Hepatocyte (in vitro differentiated cells): Measurements from ENCODE around the gene LDB2. TPM values are rescaled to one million over a fixed set of nuclear protein-coding genes. Genes with fewer than 3 reads are reported as not detected.

Source experiments
- DNase-seq: peaks from one replicate; pipeline ENCODE4 v3.0.0-alpha.2; 2016; ENCODE audit warnings: low spot score
- H2AFZ ChIP-seq: fragments of 200-600 bp; sonication (generic); 2 replicates; pipeline ENCODE4 v1.6.0; 2016; ENCODE audit warnings: antibody characterized with exemption, mild to moderate bottlenecking
- H3K27ac ChIP-seq: fragments of 200-600 bp; sonication (generic); 2 replicates; pipeline ENCODE4 v1.5.1; 2016; ENCODE audit warnings: mild to moderate bottlenecking
- H3K27me3 ChIP-seq: fragments of 200-600 bp; sonication (generic); 2 replicates; pipeline ENCODE4 v1.6.1; 2016
- H3K36me3 ChIP-seq: fragments of 200-600 bp; sonication (generic); replicated peaks from 2 replicates; pipeline ENCODE4 v1.5.1; 2016; ENCODE audit warnings: low read depth; ENCODE audit not compliant: insufficient read depth
- H3K4me1 ChIP-seq: fragments of 200-600 bp; sonication (generic); 2 replicates; pipeline ENCODE4 v1.5.1; 2016; ENCODE audit warnings: mild to moderate bottlenecking, moderate library complexity; ENCODE audit not compliant: insufficient read depth
- H3K4me2 ChIP-seq: fragments of 200-600 bp; sonication (generic); 2 replicates; pipeline ENCODE4 v1.6.0; 2016
- H3K4me3 ChIP-seq: fragments of 200-600 bp; sonication (generic); 2 replicates; pipeline ENCODE4 v1.5.1; 2016; ENCODE audit warnings: mild to moderate bottlenecking
- H3K79me2 ChIP-seq: fragments of 200-600 bp; sonication (generic); 2 replicates; pipeline ENCODE4 v1.6.0; 2017; ENCODE audit warnings: mild to moderate bottlenecking
- H3K9me2 ChIP-seq: fragments of 200-600 bp; sonication (generic); replicated peaks from 2 replicates; pipeline ENCODE4 v1.6.0; 2017; ENCODE audit warnings: mild to moderate bottlenecking; ENCODE audit not compliant: insufficient read depth
- H3K9me3 ChIP-seq: fragments of 200-600 bp; sonication (generic); 2 replicates; pipeline ENCODE4 v1.5.1; 2016; ENCODE audit warnings: low read depth, mild to moderate bottlenecking
- H4K20me1 ChIP-seq: fragments of 200-600 bp; sonication (generic); 2 replicates; pipeline ENCODE4 v1.6.0; 2016; ENCODE audit warnings: mild to moderate bottlenecking; ENCODE audit not compliant: insufficient read depth, poor library complexity, severe bottlenecking
- CTCF ChIP-seq: fragments of 200-600 bp; sonication (generic); IDR thresholded peaks from 2 replicates; pipeline ENCODE4 v1.5.1; 2016; ENCODE audit warnings: antibody characterized with exemption, mild to moderate bottlenecking; ENCODE audit not compliant: poor library complexity
- EZH2 ChIP-seq: fragments of 200-600 bp; sonication (generic); IDR thresholded peaks from 2 replicates; pipeline ENCODE4 v1.6.1; 2016; ENCODE audit warnings: antibody characterized with exemption, mild to moderate bottlenecking, borderline replicate concordance
- EZH2phosphoT487 ChIP-seq: fragments of 200-600 bp; sonication (generic); IDR thresholded peaks from one replicate; pipeline ENCODE4 v1.6.1; 2018; ENCODE audit warnings: antibody characterized with exemption, mild to moderate bottlenecking, low read depth, moderate library complexity; ENCODE audit not compliant: unreplicated experiment, severe bottlenecking
- WGBS: methylation state at CpG from one replicate; pipeline ENCODE4 v1.1.6; 2016; ENCODE audit warnings: low lambda C conversion rate; ENCODE audit errors: missing lambda C conversion rate; 5-methylcytosine and 5-hydroxymethylcytosine counted together
- polyA plus RNA-seq: library from polyadenylated mRNA; unstranded; fragments of >200 nt; fragmentation: Nextera tagmentation; extraction: Ambion mirVana; gene quantifications from 2 replicates; pipeline ENCODE4 v1.2.1, GENCODE V29; 2016
- total RNA-seq: library from RNA; depleted of rRNA; stranded (reverse); fragments of >200 nt; gene quantifications from 2 replicates; pipeline ENCODE4 v1.2.3, GENCODE V29; 2014

LDB2 gene
- total and polyA plus RNA-seq, 2 experiments from 2014 or later = 8.7 to 20.3 TPM

GRCh38 chr4:16483540-16483939 is 414.9 kb downstream of the LDB2 start:
- 90% methylated on average over 5 of the region's 5 CpGs for WGBS
- no peaks in the 10 kb centered on the region for H3K4me1 ChIP-seq
- no peak for DNase-seq
- H3K4me2 ChIP-seq = no peak overlapping the region
- no peak overlapping the region for H2AFZ ChIP-seq
- no peaks in the 10 kb centered on the region for H3K79me2 ChIP-seq
- no peaks in the 10 kb centered on the region for H3K9me2 ChIP-seq
- H3K4me3 ChIP-seq = no peak overlapping the region
- no peaks in the 10 kb centered on the region for H3K9me3 ChIP-seq
- no peaks in the 10 kb centered on the region for H4K20me1 ChIP-seq
- no peak overlapping the region for H3K27ac ChIP-seq
- H3K27me3 ChIP-seq = no peaks in the 10 kb centered on the region
- TF ChIP-seq CTCF (no peak), EZH2 (no peak), EZH2phosphoT487 (no peak)
- no peaks in the 10 kb centered on the region for H3K36me3 ChIP-seq

- H4K20me1 ChIP-seq = no peaks in the 10 kb centered on the region
- TF ChIP-seq CTCF (no peak), EZH2phosphoT487 (no peak)
These were observed 418.4 kb downstream of the LDB2 start for GRCh38 chr4:16480011-16480410.

GRCh38 chr4:16472537-16472936 is 425.9 kb downstream of the LDB2 start:
- 85% methylated on average over 1 of the region's 1 CpG for WGBS
- H3K79me2 ChIP-seq = no peaks in the 10 kb centered on the region
- no peak overlapping the region for H3K27ac ChIP-seq
- no peaks in the 10 kb centered on the region for H3K4me1 ChIP-seq
- H4K20me1 ChIP-seq = no peaks in the 10 kb centered on the region
- H3K4me2 ChIP-seq = no peak overlapping the region
- H3K9me2 ChIP-seq = no peaks in the 10 kb centered on the region
- no peak for DNase-seq
- H2AFZ ChIP-seq = no peak overlapping the region
- TF ChIP-seq EZH2phosphoT487 = no peak
- TF ChIP-seq EZH2 = no peak
- no peak for TF ChIP-seq CTCF
- H3K4me3 ChIP-seq = no peak overlapping the region
- no peaks in the 10 kb centered on the region for H3K36me3 ChIP-seq
- no peaks in the 10 kb centered on the region for H3K27me3 ChIP-seq
- H3K9me3 ChIP-seq = no peaks in the 10 kb centered on the region

More at GRCh38 chr4:16480011-16480410, 418.4 kb downstream of the LDB2 start:
- no peak overlapping the region for H3K4me2 ChIP-seq
- no peak for DNase-seq
- H3K27me3 ChIP-seq = no peaks in the 10 kb centered on the region
- WGBS = 91% methylated on average over 2 of the region's 2 CpGs
- H3K79me2 ChIP-seq = no peaks in the 10 kb centered on the region
- H2AFZ ChIP-seq = no peak overlapping the region
- no peaks in the 10 kb centered on the region for H3K9me2 ChIP-seq
- H3K4me1 ChIP-seq = no peaks in the 10 kb centered on the region
- no peaks in the 10 kb centered on the region for H3K36me3 ChIP-seq
- no peaks in the 10 kb centered on the region for H3K9me3 ChIP-seq
- no peak overlapping the region for H3K4me3 ChIP-seq
- no peak overlapping the region for H3K27ac ChIP-seq

- Histone ChIP-seq H3K36me3 (no peaks in the 10 kb centered on the region), H3K27me3 (no peaks in the 10 kb centered on the region), H3K79me2 (no peaks in the 10 kb centered on the region), H2AFZ (no peak overlapping the region), H4K20me1 (no peaks in the 10 kb centered on the region), H3K9me3 (no peaks in the 10 kb centered on the region), H3K27ac (no peak overlapping the region), H3K9me2 (no peaks in the 10 kb centered on the region), H3K4me3 (no peak overlapping the region), H3K4me1 (no peaks in the 10 kb centered on the region), H3K4me2 (no peak overlapping the region)
- TF ChIP-seq EZH2phosphoT487 (no peak), CTCF (no peak), EZH2 (no peak)
- 86% methylated on average over 2 of the region's 2 CpGs for WGBS
- no peak for DNase-seq
These were observed 431.4 kb downstream of the LDB2 start for GRCh38 chr4:16467061-16467460.
